NCI-H146 treated with DMSO at 0.1 percent for 48 hours (cell line): ENCODE measurements around the gene BOD1L1.
"Not testable (repeated sequence)": the region's sequence is repeated elsewhere in the genome, so short reads cannot be mapped to it uniquely, and the experiment has no call there.

ENCODE experiments used
- DNase-seq: peaks from one replicate; lab custom pipeline; 2025; ENCODE audit not compliant: unreplicated experiment; lab: John Stamatoyannopoulos, UW

The BOD1L1 gene

GRCh38 chr4:13560111-13560510 is 67.4 kb downstream of the BOD1L1 start:
- DNase-seq: not testable (repeated sequence)

- DNase-seq: no peak
These were observed 68.1 kb downstream of the BOD1L1 start for GRCh38 chr4:13559413-13559812.

DNA sequence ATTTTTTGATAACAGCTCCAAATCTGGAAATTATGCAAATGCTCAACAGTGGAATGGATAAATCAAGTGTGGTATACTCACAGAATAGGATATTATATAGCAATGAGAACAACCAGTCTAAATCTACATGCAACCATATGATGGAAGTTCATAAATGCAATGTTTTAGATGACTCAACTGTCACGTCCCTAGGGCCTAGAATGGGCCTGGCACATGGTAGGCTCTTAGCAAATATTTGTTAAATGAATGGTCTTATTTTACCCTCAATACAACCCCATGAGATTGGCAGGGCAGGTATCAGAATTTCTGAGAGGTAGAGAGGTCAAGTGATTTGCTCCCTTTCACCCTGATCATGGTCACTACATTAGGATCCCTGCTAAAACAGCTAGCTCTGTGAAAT is 68.6 kb downstream of the BOD1L1 start:
- DNase-seq: no peak

DNA sequence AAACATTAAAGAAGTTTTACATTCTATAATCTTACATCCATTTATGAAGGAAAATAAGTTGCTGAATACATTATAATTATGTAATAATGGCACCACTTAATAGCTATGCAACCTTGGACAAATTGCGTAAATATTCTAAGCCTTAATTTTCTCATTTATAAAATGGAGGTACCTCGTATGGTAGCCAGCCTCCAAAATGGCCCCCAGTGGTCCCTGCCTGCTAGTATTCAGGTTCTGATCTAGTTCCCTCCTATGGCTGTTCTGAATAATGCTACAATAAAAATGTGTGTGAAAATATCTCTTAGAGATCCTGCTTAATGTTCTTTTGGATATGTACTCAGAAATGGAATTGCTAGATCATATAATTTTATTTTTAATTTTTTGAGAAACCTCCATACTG is 72.2 kb downstream of the BOD1L1 start:
- DNase-seq: no peak

DNA sequence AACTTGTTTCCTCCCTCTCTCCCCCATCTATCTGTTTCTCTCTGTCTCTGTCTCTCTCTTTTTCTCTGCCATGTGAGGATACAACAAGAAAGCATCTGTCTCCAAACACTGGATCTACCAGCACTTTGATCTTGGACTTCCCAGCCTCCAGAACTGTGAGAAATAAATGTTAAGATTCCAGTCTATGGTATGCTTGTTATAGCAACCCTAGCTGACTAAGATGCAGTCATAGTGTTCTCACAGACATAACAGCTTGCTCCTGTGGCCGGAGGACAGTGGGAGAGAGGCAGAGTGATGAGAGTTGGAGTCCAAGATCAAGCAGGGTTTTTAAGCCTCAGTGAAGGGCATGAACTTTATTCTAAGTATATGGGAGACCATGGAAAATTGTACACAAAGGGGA is 74.4 kb downstream of the BOD1L1 start:
- DNase-seq: no peak

DNA sequence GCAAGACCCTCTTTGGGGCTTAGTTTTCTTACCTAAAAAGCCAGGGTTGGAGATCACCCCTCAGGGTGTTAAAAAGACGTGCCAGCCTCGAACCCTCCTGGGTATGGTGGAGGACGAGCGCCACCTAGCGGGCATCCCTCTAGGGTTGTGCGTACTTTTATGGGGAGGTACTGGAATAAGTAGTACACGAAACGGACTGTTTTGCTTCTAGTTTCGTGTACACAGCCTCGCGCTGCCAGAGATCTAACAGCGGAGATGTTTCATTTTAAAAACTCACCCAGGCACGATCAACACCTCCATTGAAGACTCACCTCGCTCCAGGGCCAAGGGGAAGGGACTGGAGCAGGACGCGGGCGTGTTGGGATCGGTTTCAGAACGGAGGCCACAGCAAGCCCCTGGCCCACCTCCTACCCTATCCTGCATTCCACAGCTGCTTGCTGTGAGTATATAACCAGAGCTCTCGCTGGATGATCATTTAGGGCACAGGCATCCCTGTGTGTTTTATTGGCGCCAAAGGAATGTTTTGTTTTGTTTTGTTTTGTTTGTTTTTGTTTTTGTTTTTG is 78.5 kb downstream of the BOD1L1 start:
- DNase-seq: peak; percentile 66

DNA sequence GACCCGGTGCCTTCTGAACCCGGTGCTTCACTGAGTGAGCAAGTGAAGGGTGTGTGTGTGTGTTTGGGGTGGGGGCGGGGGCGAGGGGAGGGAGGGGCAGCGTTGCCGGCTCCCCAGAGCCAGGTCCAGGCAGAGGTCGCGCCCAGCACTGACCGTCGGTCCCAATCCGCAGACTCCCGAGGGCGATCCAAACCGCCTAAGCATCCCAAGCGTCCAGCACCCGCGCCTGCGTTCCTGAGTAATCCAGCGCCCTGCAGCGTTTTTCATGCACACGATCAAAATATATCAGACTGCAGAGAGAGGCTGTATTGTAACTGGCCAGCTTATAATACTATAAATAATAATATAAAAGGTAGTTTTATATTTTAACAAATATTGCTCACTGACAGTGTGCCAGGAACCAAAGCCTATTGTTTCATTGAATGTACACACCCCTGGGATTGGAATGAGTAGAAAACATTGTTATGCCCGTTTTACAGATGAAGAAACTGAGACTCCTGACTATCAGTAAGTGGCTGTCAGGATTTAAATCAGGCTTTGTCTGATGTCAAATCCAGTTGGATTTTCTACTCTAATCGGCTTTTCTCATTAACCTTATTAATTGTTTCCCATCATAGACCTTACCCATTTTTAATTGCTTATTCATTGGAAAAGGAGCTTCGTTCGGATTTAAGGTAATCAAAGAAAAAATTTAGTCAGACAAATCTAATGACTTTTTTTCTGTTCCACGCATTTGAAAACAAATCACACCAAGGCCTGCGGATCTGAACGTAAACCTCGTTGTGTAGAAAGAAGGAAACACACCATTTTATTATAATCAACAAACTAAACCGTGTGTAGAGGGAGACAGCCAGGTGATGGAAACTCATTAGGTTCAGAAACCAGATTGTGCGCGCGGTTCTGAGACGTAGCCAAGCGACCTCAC is 79.2 kb downstream of the BOD1L1 start:
- DNase-seq: no peak

DNA sequence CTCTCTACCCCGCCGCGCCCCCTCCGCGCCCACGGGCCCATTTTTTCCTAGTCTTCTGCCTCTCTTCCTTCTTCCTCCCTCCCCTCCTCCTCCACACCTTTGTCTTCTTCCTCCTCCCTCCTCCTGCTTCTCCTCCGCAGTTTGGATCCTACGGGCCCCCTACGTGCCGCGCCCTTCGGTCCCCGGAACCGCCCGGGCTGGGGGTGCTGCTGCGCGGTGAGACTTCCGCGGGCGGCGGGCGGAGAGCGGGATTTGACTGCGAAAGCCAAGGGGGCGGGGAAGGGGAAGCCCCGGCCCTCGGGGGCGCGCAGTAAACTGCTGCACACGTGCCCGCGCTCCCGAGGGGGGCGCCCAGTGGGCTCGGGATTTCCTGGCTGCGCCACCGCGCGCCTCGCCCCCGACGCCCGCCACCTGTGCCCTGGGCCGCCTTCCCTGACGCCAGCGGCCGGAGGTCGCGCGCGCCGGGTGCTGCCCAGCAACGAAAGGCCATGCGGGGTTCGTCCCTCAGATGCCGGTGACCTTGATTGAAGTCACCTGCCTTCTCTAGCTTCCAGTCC is 80.0 kb downstream of the BOD1L1 start:
- DNase-seq: peak; percentile 29

GRCh38 chr4:13546941-13547484 is 80.5 kb downstream of the BOD1L1 start:
- DNase-seq: no peak

DNA sequence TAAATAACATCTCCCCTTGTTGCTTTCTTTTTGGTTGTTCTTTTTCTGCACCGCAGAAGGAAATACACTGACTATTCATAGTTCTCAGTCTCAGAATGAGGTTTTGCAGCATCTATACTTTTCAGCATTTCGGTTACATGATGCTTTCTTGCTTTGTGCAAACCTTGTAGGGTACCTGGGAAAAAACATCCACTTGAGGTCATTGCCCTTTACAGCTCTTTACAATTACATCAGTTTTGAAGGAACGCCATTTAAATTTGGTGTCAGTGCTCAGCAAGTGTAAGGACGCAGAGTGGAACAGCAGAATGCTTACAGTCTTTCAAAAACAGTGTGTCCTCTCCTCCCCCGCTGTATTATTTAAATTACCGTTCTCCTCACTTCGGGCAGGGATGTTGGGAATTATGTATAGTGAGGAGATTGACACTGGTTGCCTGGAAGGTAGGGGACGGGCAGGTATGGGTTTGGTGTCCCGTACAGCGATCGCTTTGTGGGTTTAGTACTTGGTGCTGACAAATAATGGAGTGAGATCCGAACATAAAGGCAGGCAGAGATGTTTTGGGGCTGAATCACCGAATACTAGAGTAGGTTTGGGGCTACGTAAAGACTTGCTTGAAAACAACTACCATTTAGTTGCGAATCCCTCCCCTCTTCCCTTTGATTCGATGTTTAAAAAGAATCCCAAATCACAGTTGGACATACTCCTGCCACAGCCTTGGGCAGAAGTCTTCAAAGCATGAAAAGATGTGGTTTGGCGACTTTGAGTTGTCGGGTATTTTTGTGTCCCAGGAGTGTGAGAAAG is 81.2 kb downstream of the BOD1L1 start:
- no peak for DNase-seq

DNA sequence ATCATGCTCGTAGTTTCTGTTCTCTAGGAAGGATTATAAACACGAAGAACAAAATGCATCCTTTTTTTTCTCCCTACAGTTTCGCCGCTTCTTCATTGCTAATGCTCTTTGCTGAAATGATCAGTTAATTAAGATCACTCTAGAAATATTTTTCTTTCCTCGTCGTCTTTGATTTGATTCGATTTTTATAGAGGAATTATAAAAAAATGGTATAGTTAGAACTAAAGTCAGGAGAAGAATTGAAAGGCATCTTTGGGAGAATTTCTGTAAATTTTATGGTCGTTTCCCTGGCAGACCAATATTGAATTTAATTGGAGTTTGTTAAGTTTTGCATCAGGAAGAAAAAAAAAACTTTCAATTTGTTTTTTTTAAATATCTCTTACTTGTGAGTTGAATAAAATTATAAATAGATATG is 82.1 kb downstream of the BOD1L1 start:
- no peak for DNase-seq

GRCh38 chr4:13544606-13545393 is 82.7 kb downstream of the BOD1L1 start:
- DNase-seq: peak; percentile 53

DNA sequence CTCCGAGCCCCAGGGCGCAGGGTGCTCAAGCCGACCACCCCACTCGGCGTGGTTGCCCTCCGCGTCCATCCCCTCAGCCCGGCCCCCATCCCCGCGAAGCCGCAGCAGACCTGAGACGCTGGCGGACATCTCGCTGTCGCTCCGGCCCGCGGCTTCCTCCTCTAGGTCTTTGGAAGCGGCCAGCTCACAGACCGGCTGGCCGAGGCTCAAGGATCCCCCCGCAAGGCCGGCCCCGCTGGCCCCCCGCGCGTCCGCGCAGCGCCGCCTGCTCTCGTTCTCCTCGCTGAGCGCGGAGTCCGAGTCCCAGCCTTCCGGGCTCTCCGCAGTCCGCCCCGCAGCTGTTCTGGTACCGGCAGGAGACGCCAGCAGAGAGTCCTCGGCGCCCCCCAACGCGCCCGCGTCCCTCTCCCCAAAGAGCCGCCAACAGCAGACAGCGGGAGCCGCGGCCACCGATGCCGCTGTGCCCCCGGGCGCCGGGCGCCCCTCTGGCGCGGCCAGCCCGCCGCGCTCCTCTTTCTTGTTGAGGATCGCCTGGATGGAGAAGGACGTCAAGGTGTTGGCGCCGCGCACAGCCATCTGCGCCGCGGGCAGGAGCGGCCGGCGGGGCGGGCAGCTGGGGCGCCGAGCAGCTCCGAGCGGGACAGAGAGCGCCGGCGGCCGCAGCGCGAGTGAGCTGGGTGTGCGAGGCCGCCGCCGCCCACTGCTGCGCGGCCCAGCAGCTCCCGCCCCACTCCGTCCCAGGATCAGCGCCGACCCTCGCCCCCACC is 83.5 kb downstream of the BOD1L1 start, which contains the start of gene NKX3-2:
NKX3-2 (minus strand) TSS at position 670 of the 767 bp plus-strand sequence; CDS start at position 576, 94 bp downstream.
- no peak for DNase-seq

DNA sequence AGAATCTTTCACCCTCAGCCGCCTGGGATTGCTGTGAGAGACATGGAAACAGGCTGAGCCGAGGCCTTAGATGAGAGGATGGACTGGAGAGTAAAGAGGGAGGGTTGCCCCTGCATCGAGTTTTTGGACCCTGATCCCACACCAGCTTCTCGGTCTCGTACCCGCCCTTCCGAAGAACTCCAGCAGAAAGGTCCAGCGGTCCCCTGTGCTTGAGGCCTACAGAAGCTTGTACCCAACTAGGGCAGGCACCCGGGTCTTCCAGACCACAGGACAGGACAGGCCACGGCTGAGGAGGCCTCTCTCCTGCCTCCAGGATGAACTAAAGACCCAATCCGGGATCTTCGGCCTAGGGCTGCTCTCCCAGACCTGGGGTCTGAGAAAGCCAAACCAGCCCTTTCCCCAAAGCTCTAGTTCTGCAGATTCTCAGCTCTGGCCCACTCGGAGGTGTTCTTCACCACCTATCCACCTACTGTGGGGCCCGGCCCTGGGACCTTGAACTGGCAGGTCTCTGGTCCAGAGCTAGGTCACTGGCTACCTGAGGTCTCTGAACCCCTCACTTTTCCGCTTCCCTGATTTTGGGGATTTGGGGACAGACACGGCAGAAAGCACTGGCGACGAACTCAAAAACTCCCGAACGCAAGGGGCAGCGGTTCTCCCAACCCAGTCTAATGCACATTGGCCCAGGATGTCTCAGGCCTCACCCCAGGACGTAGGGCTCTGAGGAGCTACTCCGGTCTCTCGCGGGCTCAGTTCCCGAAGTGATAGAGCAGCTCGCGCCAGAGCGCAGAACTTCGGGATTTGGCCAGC is 84.3 kb downstream of the BOD1L1 start:
- DNase-seq: no peak

- no peak for DNase-seq
These were observed 84.9 kb downstream of the BOD1L1 start for GRCh38 chr4:13542577-13543031.

DNA sequence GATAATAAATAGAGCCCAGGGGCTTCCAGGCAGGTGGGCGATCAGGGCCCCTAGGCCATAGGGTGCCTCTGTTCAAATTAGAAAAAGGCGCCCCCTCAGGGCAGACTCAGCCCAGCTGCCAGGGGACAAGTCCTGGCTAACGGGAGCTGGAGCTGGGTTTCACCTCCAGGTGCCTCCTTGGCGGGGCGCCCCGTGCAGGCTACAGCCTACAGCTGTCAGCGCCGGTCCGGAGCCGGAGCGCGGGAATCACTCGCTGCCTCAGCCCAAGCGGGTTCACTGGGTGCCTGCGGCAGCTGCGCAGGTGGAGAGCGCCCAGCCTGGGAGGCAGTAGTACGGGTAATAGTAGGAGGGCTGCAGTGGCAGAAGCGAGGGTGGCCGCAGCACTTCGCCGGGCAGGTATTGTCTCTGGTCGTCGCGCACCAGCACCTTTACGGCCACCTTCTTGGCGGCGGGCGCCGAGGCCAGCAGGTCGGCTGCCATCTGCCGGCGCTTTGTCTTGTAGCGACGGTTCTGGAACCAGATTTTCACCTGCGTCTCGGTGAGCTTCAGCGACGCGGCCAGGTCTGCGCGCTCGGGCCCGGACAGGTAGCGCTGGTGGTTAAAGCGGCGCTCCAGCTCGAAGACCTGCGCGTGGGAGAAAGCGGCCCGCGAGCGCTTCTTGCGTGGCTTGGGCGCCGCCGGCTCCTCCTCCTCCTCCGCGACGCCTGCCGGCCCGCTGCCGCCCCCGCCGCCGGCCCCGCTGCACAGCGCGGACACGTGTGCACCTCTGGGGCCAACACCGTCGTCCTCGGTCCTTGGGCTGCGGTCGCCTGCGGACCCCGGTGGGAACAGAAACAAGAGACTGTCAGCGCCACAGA is 85.6 kb downstream of the BOD1L1 start:
- no peak for DNase-seq

DNA sequence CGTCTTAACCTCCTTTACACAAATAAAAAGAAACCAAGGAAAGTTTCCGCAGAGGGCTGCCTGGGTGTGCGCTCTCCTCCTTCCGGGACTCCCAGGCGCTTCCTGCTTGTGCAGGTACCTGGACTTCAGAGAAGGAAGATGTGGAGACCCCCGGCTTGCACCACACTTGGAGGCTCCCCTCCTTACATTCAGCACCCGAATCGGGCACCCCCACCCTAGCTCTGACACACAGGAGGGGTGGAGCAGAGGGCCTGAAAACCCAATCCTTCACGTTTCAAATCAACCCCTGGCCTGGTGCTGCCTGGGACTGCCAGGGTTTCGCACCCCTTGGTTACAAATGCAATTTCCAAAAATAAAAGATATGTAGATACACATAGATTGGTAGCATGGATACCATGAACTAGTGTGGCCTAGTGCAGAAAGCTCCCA is 86.3 kb downstream of the BOD1L1 start:
- DNase-seq: no peak
